Vagina (tissue), 2 donors: ENCODE data around the gene LRRC27. TPM values are rescaled to one million over a fixed set of nuclear protein-coding genes. Genes with fewer than 3 reads are reported as not detected.
"Not testable (repeated sequence)": the region's sequence is repeated elsewhere in the genome, so short reads cannot be mapped to it uniquely, and the experiment has no call there.

Experiments
- DNase-seq, 2 donors: peaks; one replicate each; pipeline ENCODE4 v3.0.0-alpha.2; 2017; ENCODE audit errors: extremely low spot score in 2 of 2
- H3K27ac ChIP-seq: fragments of 200-600 bp; sonication (generic); one replicate; pipeline ENCODE4 v1.5.1; 2019
- H3K27me3 ChIP-seq: fragments of 200-600 bp; sonication (generic); one replicate; pipeline ENCODE4 v1.5.1; 2019
- H3K36me3 ChIP-seq, 2 donors: fragments of 200-600 bp; sonication (generic); one replicate each; pipeline ENCODE4 v1.5.1; 2017 to 2019
- H3K4me1 ChIP-seq: fragments of 200-600 bp; sonication (generic); one replicate; pipeline ENCODE4 v1.5.1; 2019
- H3K4me3 ChIP-seq, 2 donors: fragments of 200-600 bp; sonication (generic); 1 replicate in 1 of 2; 2 replicates in 1 of 2; pipeline ENCODE4 v1.5.1; 2016 to 2019
- H3K9me3 ChIP-seq: fragments of 200-600 bp; sonication (generic); one replicate; pipeline ENCODE4 v1.5.1; 2019
- POLR2A ChIP-seq, 2 donors: fragments of 450-650 bp; IDR thresholded peaks; one replicate each; pipeline ENCODE4 v1.6.1; 2017; ENCODE audit warnings: antibody characterized with exemption in 2 of 2, mild to moderate bottlenecking in 2 of 2, moderate library complexity in 2 of 2
- POLR2AphosphoS5 ChIP-seq, 2 donors: sonication (generic); formaldehyde crosslinking; IDR thresholded peaks; one replicate each; pipeline ENCODE4 v1.9.0; 2017; ENCODE audit warnings: antibody characterized with exemption in 2 of 2, mild to moderate bottlenecking in 2 of 2, low read depth in 1 of 2; ENCODE audit not compliant: insufficient read depth in 1 of 2
- intact Hi-C: fragments of 100-400 bp; cut with DNase I; formaldehyde crosslinking; loops from one replicate; pipeline ENCODE4 v1.15.1; 2023
- total RNA-seq: library from RNA; depleted of rRNA; stranded (reverse); fragments of >200 nt; gene quantifications from one replicate; pipeline ENCODE4 v1.2.3, GENCODE V29; 2016
- TF ChIP-seq, protein P1 (sequence below), 3 experiments: fragments of 450-650 bp in 2 of 3; fragments of 200-600 bp in 1 of 3; sonication (generic) in 1 of 3; IDR thresholded peaks; one replicate each; pipeline ENCODE4 v1.5.1; 2017 to 2019; ENCODE audit warnings: antibody characterized with exemption in 3 of 3, mild to moderate bottlenecking in 2 of 3, moderate library complexity in 2 of 3

LRRC27 gene
- total RNA-seq, 1 donor from 2014 or later: 4.9 TPM

DNA sequence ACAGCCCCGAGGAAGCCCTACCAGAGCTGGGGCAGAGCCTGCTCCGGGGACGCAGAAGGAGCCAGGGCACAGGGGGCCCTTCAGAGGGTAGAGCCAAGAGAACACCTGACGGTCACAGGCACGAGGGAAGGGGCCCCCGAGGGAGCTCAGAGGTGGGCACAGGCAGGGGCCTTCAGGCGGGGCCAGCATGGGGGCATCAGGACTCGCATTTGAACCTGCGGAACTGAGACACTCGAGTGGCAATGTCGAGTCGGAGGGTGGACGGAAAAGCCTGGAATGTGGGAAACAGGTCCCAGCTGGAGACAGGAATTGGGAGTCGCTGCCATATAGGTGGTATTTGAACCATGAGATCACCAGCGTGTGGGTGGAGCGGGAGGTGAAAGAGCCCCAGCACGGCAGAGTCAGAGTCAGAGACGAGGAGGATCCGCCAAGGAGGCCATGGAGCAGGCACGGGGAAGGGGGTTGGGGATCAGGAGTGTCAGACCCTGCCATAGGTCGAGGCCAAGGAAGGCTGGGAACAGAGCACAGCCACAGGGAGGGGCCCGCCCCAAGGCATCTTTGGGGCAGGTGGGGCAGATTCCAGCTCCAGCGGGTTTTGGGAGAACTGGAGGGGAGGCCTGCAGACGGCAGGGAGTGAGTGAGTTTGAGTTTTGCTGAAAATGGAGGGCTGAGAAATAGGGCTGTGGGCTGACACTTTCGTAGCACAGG lies 38.0 kb upstream of the LRRC27 start:
- DNase-seq: no peak
- TF ChIP-seq POLR2AphosphoS5 (IDR thresholded peaks at IDR 0.05; ENCODE audit: insufficient read depth in 1 of 2, low read depth in 1 of 2): no peak
- TF ChIP-seq POLR2A (IDR thresholded peaks at IDR 0.05): no peak
- TF ChIP-seq, protein P1, sequence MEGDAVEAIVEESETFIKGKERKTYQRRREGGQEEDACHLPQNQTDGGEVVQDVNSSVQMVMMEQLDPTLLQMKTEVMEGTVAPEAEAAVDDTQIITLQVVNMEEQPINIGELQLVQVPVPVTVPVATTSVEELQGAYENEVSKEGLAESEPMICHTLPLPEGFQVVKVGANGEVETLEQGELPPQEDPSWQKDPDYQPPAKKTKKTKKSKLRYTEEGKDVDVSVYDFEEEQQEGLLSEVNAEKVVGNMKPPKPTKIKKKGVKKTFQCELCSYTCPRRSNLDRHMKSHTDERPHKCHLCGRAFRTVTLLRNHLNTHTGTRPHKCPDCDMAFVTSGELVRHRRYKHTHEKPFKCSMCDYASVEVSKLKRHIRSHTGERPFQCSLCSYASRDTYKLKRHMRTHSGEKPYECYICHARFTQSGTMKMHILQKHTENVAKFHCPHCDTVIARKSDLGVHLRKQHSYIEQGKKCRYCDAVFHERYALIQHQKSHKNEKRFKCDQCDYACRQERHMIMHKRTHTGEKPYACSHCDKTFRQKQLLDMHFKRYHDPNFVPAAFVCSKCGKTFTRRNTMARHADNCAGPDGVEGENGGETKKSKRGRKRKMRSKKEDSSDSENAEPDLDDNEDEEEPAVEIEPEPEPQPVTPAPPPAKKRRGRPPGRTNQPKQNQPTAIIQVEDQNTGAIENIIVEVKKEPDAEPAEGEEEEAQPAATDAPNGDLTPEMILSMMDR (IDR thresholded peaks at IDR 0.05): no peak
- Histone ChIP-seq H3K36me3 (no peaks in the 10 kb centered on the region), H3K4me3 (no peak overlapping the region), H3K9me3 (no peaks in the 10 kb centered on the region), H3K4me1 (no peaks in the 10 kb centered on the region), H3K27ac (no peak overlapping the region), H3K27me3 (no peaks in the 10 kb centered on the region)
- intact Hi-C loops: no loop called here

DNA sequence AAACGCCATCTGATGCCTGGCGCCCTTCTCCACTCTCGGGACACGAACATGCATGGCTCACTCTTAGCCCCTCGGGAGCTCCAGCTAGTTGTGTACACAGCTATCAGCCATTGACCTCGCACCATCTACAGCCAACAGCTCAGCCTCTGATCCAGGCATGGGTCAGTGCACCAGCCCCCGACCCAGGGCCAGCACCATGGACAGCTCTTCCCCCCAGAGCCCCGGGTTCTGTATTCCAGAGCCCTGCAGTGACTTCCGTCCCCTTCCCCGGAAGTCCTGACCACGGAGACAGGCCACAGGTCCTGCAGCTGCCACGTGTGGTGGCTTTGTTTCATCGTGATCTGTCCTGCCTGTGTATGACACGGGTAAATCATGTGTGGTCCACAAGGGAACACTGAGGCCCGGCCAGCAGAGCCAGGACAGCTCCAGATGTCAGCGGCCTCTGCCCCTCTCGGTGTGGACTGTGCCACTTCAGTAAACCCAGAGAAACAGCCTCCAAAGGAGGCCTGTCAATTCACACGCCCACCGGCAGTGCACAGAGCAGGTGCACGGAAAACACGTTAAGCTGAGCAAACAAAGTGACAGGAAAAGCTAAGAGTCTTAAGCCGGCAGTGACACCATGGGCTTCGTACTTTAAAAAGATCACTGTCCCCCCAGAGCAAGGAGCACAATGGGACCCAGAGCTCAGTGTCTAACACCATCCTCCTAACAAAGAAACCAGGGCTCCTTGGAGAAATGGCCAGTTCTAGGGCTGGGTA lies 37.3 kb upstream of the LRRC27 start:
- H3K4me1 ChIP-seq: no peaks in the 10 kb centered on the region
- H3K9me3 ChIP-seq: no peaks in the 10 kb centered on the region
- intact Hi-C loops: no loop called here
- no peak overlapping the region for H3K4me3 ChIP-seq
- H3K27ac ChIP-seq: no peak overlapping the region
- H3K27me3 ChIP-seq: no peaks in the 10 kb centered on the region
- TF ChIP-seq POLR2A (IDR thresholded peaks at IDR 0.05) (no peak), POLR2AphosphoS5 (IDR thresholded peaks at IDR 0.05; ENCODE audit: insufficient read depth in 1 of 2, low read depth in 1 of 2) (no peak)
- TF ChIP-seq, protein P1 (IDR thresholded peaks at IDR 0.05): no peak
- H3K36me3 ChIP-seq: no peaks in the 10 kb centered on the region
- no peak for DNase-seq

DNA sequence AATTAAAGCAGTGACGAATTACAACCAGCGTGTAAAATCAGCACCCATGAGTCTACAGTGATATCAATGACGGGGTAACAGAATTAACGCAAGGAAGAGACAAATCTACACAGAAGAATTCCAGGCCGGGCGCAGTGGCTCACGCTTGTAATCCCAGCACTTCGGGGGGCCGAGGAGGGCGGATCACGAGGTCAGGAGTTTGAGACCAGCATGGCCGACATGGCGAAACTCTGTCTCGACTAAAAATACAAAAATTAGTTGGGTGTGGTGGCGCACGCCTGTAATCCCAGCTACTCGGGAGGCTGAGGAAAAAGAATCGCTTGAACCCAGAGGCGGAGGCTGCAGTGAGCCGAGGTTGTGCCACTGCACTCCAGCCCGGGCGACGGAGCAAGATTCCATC lies 36.5 kb upstream of the LRRC27 start:
- H3K4me1 ChIP-seq, intact Hi-C loops, H3K27me3 ChIP-seq, H3K36me3 ChIP-seq, DNase-seq, H3K27ac ChIP-seq, H3K9me3 ChIP-seq, H3K4me3 ChIP-seq: not testable (repeated sequence)

DNA sequence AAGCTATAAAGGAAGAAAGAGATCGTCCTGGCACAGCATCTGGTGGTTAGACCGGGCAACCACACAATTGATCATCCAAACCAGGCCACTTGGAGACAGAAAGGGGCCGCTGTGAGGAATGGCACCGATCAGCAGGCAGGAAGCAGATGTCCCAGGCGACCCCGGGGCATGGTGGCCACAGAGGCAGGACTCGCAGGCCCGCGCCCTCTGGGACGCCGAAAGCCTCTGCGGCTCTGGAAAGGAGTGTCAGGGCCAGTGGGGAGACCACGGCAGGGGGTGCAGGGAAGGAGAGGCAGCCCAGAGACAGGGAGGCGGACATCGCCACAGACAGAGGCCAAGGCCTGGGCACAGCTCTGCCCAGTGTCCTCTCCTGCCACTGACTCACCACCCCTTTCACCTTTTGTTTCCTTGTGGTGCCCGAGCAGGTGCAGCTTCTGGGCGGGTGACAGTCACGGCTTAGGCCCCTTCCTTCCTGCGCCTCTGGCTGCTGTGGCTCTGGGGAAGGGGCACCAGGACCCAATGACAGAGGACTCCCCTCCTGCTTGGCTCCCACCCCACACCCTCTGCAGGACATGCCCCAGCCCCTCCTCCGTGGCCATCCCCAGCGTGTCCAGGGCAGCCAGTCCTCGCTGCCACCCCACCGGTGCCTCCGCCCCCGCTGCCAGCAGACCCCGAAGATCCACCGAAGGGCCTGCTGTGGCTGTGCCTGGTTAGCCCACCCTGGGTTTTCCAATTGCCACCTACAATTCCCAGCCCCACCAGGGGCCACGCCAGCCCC lies 35.1 kb upstream of the LRRC27 start:
- Histone ChIP-seq H3K4me1 (no peaks in the 10 kb centered on the region), H3K27ac (no peak overlapping the region), H3K9me3 (no peaks in the 10 kb centered on the region), H3K4me3 (no peak overlapping the region), H3K36me3 (no peaks in the 10 kb centered on the region), H3K27me3 (no peaks in the 10 kb centered on the region)
- intact Hi-C loops: no loop called here
- TF ChIP-seq, protein P1 (IDR thresholded peaks at IDR 0.05): no peak
- no peak for TF ChIP-seq POLR2A (IDR thresholded peaks at IDR 0.05)
- TF ChIP-seq POLR2AphosphoS5 (IDR thresholded peaks at IDR 0.05; ENCODE audit: insufficient read depth in 1 of 2, low read depth in 1 of 2): no peak
- no peak for DNase-seq

DNA sequence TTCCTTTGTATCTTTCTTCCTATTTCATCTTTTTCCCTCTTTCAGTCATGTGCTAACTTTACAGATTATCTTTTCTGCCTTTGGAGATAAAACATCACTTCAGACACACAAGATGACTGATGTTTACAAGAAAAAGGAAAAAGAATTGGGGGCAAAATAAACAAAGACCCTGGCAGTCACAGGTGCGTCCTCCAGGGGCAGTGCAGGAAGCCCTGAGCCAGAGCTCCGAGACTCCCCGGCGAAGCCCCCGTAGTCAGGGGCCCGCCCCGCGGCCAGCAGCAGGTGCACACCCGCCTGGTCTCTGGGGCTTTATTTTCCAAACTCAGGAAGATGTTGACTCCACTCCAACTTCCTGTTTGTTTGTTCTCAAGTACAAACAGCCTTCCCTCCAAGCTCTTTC lies 34.5 kb upstream of the LRRC27 start:
- H3K4me1 ChIP-seq: no peaks in the 10 kb centered on the region
- H3K27me3 ChIP-seq: no peaks in the 10 kb centered on the region
- no peaks in the 10 kb centered on the region for H3K36me3 ChIP-seq
- intact Hi-C loops: no loop called here
- TF ChIP-seq POLR2AphosphoS5 (IDR thresholded peaks at IDR 0.05; ENCODE audit: insufficient read depth in 1 of 2, low read depth in 1 of 2) (no peak), POLR2A (IDR thresholded peaks at IDR 0.05) (no peak)
- TF ChIP-seq, protein P1 (IDR thresholded peaks at IDR 0.05): no peak
- H3K27ac ChIP-seq: no peak overlapping the region
- no peaks in the 10 kb centered on the region for H3K9me3 ChIP-seq
- no peak for DNase-seq
- H3K4me3 ChIP-seq: no peak overlapping the region
